ENCODE results near the gene NLGN1.

- TF ChIP-seq YY1 (IDR thresholded peaks at IDR 0.05; ENCODE audit: extremely low read depth, insufficient replicate concordance, low read depth, low read length) (no peak), SP1 (IDR thresholded peaks at IDR 0.05; ENCODE audit: low read depth) (no peak), EZH2phosphoT487 (IDR thresholded peaks at IDR 0.05; ENCODE audit: borderline replicate concordance) (no peak), JUND (IDR thresholded peaks at IDR 0.05) (no peak), CTCF (IDR thresholded peaks at IDR 0.05 in 2 of 3, conservative IDR thresholded peaks at IDR 0.05 in 1 of 3; ENCODE audit: borderline replicate concordance in 1 of 3, insufficient read depth in 1 of 3, low read depth in 2 of 3, low read length in 2 of 3) (no peak)
Measured at GRCh38 chr3:173983343-173983742, 585.8 kb downstream of the NLGN1 start.
